Panc1 (cell line): ENCODE data around the gene CYGB.

Experiments used
- SIN3A ChIP-seq: IDR thresholded peaks from 2 replicates; pipeline ENCODE4 v1.6.1; 2012; ENCODE audit warnings: low read depth, mild to moderate bottlenecking, low read length, moderate library complexity, borderline replicate concordance; ENCODE audit not compliant: insufficient read depth
- TF ChIP-seq, protein P1 (sequence below): fragments of 450-650 bp; IDR thresholded peaks from 2 replicates; pipeline ENCODE4 v1.5.1; 2017; ENCODE audit warnings: mild to moderate bottlenecking
- TF ChIP-seq, protein P2 (sequence below), 2 experiments: IDR thresholded peaks; 2 replicates each; pipeline ENCODE4 v1.6.1; 2011 to 2012; ENCODE audit warnings: low read depth in 2 of 2, control low read depth in 1 of 2, low read length in 1 of 2, mild to moderate bottlenecking in 1 of 2, moderate library complexity in 1 of 2; ENCODE audit not compliant: insufficient read depth in 1 of 2

DNA sequence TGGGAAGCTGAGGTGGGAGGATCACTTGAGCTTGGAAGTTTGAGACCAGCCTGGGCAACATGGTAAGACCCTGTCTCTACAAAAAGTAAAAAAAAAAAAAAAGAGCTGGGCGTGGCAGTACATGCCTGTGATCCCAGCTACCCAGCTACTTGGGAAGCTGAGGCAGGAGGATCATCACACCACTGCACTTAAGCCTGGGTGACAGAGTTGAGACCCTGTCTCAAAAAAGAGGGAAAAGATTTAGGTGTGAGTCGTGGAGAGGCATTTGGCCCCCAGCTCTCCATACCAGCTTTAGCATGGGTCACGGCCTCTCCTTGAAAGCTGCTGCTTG lies 29.1 kb upstream of the CYGB start:
- TF ChIP-seq, protein P1, sequence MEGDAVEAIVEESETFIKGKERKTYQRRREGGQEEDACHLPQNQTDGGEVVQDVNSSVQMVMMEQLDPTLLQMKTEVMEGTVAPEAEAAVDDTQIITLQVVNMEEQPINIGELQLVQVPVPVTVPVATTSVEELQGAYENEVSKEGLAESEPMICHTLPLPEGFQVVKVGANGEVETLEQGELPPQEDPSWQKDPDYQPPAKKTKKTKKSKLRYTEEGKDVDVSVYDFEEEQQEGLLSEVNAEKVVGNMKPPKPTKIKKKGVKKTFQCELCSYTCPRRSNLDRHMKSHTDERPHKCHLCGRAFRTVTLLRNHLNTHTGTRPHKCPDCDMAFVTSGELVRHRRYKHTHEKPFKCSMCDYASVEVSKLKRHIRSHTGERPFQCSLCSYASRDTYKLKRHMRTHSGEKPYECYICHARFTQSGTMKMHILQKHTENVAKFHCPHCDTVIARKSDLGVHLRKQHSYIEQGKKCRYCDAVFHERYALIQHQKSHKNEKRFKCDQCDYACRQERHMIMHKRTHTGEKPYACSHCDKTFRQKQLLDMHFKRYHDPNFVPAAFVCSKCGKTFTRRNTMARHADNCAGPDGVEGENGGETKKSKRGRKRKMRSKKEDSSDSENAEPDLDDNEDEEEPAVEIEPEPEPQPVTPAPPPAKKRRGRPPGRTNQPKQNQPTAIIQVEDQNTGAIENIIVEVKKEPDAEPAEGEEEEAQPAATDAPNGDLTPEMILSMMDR = no peak
- TF ChIP-seq, protein P2, sequence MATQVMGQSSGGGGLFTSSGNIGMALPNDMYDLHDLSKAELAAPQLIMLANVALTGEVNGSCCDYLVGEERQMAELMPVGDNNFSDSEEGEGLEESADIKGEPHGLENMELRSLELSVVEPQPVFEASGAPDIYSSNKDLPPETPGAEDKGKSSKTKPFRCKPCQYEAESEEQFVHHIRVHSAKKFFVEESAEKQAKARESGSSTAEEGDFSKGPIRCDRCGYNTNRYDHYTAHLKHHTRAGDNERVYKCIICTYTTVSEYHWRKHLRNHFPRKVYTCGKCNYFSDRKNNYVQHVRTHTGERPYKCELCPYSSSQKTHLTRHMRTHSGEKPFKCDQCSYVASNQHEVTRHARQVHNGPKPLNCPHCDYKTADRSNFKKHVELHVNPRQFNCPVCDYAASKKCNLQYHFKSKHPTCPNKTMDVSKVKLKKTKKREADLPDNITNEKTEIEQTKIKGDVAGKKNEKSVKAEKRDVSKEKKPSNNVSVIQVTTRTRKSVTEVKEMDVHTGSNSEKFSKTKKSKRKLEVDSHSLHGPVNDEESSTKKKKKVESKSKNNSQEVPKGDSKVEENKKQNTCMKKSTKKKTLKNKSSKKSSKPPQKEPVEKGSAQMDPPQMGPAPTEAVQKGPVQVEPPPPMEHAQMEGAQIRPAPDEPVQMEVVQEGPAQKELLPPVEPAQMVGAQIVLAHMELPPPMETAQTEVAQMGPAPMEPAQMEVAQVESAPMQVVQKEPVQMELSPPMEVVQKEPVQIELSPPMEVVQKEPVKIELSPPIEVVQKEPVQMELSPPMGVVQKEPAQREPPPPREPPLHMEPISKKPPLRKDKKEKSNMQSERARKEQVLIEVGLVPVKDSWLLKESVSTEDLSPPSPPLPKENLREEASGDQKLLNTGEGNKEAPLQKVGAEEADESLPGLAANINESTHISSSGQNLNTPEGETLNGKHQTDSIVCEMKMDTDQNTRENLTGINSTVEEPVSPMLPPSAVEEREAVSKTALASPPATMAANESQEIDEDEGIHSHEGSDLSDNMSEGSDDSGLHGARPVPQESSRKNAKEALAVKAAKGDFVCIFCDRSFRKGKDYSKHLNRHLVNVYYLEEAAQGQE (IDR thresholded peaks at IDR 0.05; ENCODE audit: insufficient read depth in 1 of 2, low read depth in 2 of 2, low read length in 1 of 2) = no peak
- no peak for TF ChIP-seq SIN3A
